GM19397 (cell line): ENCODE measurements around the gene MSI2.

ENCODE experiments used
- ATAC-seq: cut with Tn5 transposase; IDR thresholded peaks from one replicate; pipeline ENCODE4 v1.9.1; 2021; ENCODE audit warnings: mild to moderate bottlenecking, moderate library complexity; ENCODE audit not compliant: unreplicated experiment

MSI2 gene

GRCh38 chr17:57643062-57643461, 386.7 kb downstream of the MSI2 start:
- no peak for ATAC-seq

- ATAC-seq = no peak
Measured at GRCh38 chr17:57644326-57644725, 388.0 kb downstream of the MSI2 start.

- ATAC-seq = no peak
Measured at GRCh38 chr17:57645950-57646665, 389.8 kb downstream of the MSI2 start.

GRCh38 chr17:57648720-57649119, 392.4 kb downstream of the MSI2 start:
- no peak for ATAC-seq

- no peak for ATAC-seq
Measured at GRCh38 chr17:57649191-57649590, 392.9 kb downstream of the MSI2 start.

GRCh38 chr17:57649731-57650484, 393.6 kb downstream of the MSI2 start:
- ATAC-seq = no peak

- ATAC-seq = no peak
Measured at GRCh38 chr17:57650548-57650947, 394.2 kb downstream of the MSI2 start.

- no peak for ATAC-seq
Measured at GRCh38 chr17:57651451-57651850, 395.1 kb downstream of the MSI2 start.

GRCh38 chr17:57651996-57652395, 395.7 kb downstream of the MSI2 start:
- ATAC-seq = no peak

GRCh38 chr17:57652811-57653210, 396.5 kb downstream of the MSI2 start:
- ATAC-seq = no peak

GRCh38 chr17:57653279-57653678, 397.0 kb downstream of the MSI2 start:
- ATAC-seq = no peak

- no peak for ATAC-seq
Measured at GRCh38 chr17:57654040-57654775, 397.9 kb downstream of the MSI2 start.

- ATAC-seq = no peak
Measured at GRCh38 chr17:57655553-57655952, 399.2 kb downstream of the MSI2 start.

GRCh38 chr17:57657211-57657610, 400.9 kb downstream of the MSI2 start:
- no peak for ATAC-seq

GRCh38 chr17:57662041-57662440, 405.7 kb downstream of the MSI2 start:
- ATAC-seq = no peak

GRCh38 chr17:57662644-57663308, 406.5 kb downstream of the MSI2 start:
- ATAC-seq = no peak

GRCh38 chr17:57663326-57664070, 407.2 kb downstream of the MSI2 start:
- no peak for ATAC-seq

- ATAC-seq = no peak
Measured at GRCh38 chr17:57665128-57665527, 408.8 kb downstream of the MSI2 start.

GRCh38 chr17:57665696-57666095, 409.4 kb downstream of the MSI2 start:
- ATAC-seq = no peak

- no peak for ATAC-seq
Measured at GRCh38 chr17:57666201-57666870, 410.0 kb downstream of the MSI2 start.
